PC-9 (cell line): ENCODE results near the gene CAB39L. TPM values are rescaled to one million over a fixed set of nuclear protein-coding genes. Genes with fewer than 3 reads are reported as not detected.

ENCODE experiments used
- BruUV-seq: library from RNA; stranded (reverse); fragments of 400-500 nt; replicated peaks from 2 replicates; lab custom pipeline; 2021; lab: Mats Ljungman, UMichigan
- CTCF ChIA-PET: fragments of 300-600 bp; sonication (Branson Sonifier 250); formaldehyde crosslinking; loops from one replicate; lab custom pipeline; 2022; ENCODE audit warnings: antibody characterized with exemption; lab: Charles Lee
- POLR2A ChIA-PET: fragments of 300-600 bp; sonication (Branson Sonifier 250); formaldehyde crosslinking; loops from one replicate; lab custom pipeline; 2022; ENCODE audit warnings: antibody characterized with exemption; ENCODE audit not compliant: unreplicated experiment; lab: Charles Lee
- DNase-seq, 2 experiments: peaks; one replicate each; pipeline versions ENCODE4 v3.0.0 to v3.0.0-alpha.2; 2015 to 2022; ENCODE audit warnings: mixed read lengths in 1 of 2
- H2AFZ ChIP-seq: fragments of 200-600 bp; sonication (generic); 2 replicates; pipeline ENCODE4 v1.8.1; 2017; ENCODE audit warnings: antibody characterized with exemption
- H3F3A ChIP-seq: fragments of 200-600 bp; sonication (generic); 2 replicates; pipeline ENCODE4 v1.8.1; 2017; ENCODE audit warnings: antibody characterized with exemption, mild to moderate bottlenecking, low read depth; ENCODE audit not compliant: insufficient read depth
- H3K27ac ChIP-seq: fragments of 200-600 bp; sonication (generic); 2 replicates; pipeline ENCODE4 v1.6.1; 2016; ENCODE audit warnings: mixed run types
- H3K27me3 ChIP-seq: fragments of 200-600 bp; sonication (generic); 2 replicates; pipeline ENCODE4 v1.6.1; 2016; ENCODE audit warnings: low read depth, mixed run types; ENCODE audit not compliant: insufficient read depth
- H3K36me3 ChIP-seq: fragments of 200-600 bp; sonication (generic); 2 replicates; pipeline ENCODE4 v1.6.1; 2016; ENCODE audit warnings: low read depth, mixed run types
- H3K4me1 ChIP-seq: fragments of 200-600 bp; sonication (generic); replicated peaks from 2 replicates; pipeline ENCODE4 v1.6.1; 2016; ENCODE audit warnings: mixed run types; ENCODE audit not compliant: insufficient read depth
- H3K4me2 ChIP-seq: fragments of 200-600 bp; sonication (generic); 2 replicates; pipeline ENCODE4 v1.6.1; 2017; ENCODE audit warnings: mixed run types
- H3K4me3 ChIP-seq: fragments of 200-600 bp; sonication (generic); 2 replicates; pipeline ENCODE4 v1.6.1; 2016; ENCODE audit warnings: mixed run types
- H3K79me2 ChIP-seq: fragments of 200-600 bp; sonication (generic); 2 replicates; pipeline ENCODE4 v1.6.1; 2017; ENCODE audit warnings: low read depth, mixed run types
- H3K9me2 ChIP-seq: fragments of 200-600 bp; sonication (generic); 2 replicates; pipeline ENCODE4 v1.8.1; 2017; ENCODE audit warnings: mild to moderate bottlenecking; ENCODE audit not compliant: insufficient read depth
- H3K9me3 ChIP-seq: fragments of 200-600 bp; sonication (generic); 2 replicates; pipeline ENCODE4 v1.8.1; 2016; ENCODE audit warnings: low read depth; ENCODE audit not compliant: insufficient read depth
- H4K20me1 ChIP-seq: fragments of 200-600 bp; sonication (generic); 2 replicates; pipeline ENCODE4 v1.8.1; 2017; ENCODE audit not compliant: insufficient read depth
- EZH2 ChIP-seq: fragments of 200-600 bp; sonication (generic); IDR thresholded peaks from 2 replicates; pipeline ENCODE4 v1.8.0; 2017; ENCODE audit warnings: antibody characterized with exemption, low read depth
- intact Hi-C: fragments of 100-400 bp; cut with micrococcal nuclease; formaldehyde crosslinking; loops from one replicate; pipeline ENCODE4 v1.10.0; 2022; ENCODE audit not compliant: unreplicated experiment
- total RNA-seq: library from RNA; stranded (reverse); gene quantifications from 2 replicates; pipeline ENCODE4 v1.2.3, GENCODE V29; 2021
- TF ChIP-seq, protein P1 (sequence below): fragments of 200-600 bp; sonication (generic); conservative IDR thresholded peaks from 2 replicates; pipeline ENCODE4 v1.6.1; 2017; ENCODE audit warnings: mixed run types, antibody characterized with exemption, mild to moderate bottlenecking, moderate library complexity

Gene CAB39L
- total RNA-seq, 1 experiment from 2014 or later = 10.7 TPM

DNA sequence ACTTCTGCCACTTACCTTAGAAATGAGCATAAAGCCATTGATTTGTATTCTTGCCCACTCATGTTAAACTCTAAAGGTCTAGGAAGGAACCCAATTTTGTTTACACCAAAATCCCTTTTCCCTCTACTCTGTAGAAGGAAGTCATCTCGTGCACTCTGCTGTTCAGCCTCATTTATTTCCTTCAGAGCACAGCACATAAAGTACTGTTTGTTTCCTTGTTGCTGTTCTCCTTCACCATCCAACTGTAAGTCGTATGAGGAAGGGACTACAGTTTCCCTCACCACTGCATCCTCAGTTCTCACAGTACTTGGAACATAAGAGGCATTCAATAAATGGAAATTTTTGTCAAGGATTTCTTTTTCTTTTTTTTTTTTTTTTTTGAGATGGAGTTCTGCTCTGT lies 171.6 kb downstream of the CAB39L start:
- Histone ChIP-seq H3K79me2 (no peaks in the 10 kb centered on the region), H3K36me3 (no peaks in the 10 kb centered on the region), H3K4me2 (no peak overlapping the region), H3K9me2 (no peaks in the 10 kb centered on the region), H2AFZ (no peak overlapping the region), H3K4me3 (no peak overlapping the region), H3K27me3 (no peaks in the 10 kb centered on the region), H4K20me1 (no peaks in the 10 kb centered on the region), H3K4me1 (no peaks in the 10 kb centered on the region), H3F3A (no peaks in the 10 kb centered on the region), H3K27ac (no peak overlapping the region), H3K9me3 (no peaks in the 10 kb centered on the region)
- intact Hi-C loops = no loop called here
- TF ChIP-seq EZH2 = no peak
- ChIA-PET POLR2A (no interaction called here), CTCF (no interaction called here)
- no TSS peak for BruUV-seq
- no peak for DNase-seq

DNA sequence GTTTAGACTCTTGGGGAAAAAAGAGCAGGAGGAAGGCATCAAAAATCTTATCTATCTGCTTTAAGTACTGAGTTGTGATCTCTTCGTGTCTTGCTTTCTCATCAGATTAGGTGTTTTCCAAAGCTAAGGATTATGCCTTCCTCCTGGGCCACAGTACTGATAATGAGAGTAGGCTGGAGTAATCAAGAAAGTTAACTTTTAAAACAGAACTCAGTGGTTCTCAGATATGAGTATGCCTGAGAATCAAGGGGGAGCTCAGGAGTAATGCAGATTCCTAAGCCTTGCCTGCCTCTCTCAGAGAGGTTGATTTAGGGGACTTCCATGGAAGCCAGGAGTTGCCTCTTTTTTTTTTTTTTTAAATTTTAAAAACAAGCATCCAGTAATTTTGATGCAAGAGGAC lies 172.6 kb downstream of the CAB39L start:
- BruUV-seq = no TSS peak
- Histone ChIP-seq H3F3A (no peaks in the 10 kb centered on the region), H3K9me2 (no peaks in the 10 kb centered on the region), H4K20me1 (no peaks in the 10 kb centered on the region), H3K27me3 (no peaks in the 10 kb centered on the region), H3K27ac (no peak overlapping the region), H3K4me1 (no peaks in the 10 kb centered on the region), H2AFZ (no peak overlapping the region), H3K4me3 (no peak overlapping the region), H3K9me3 (no peaks in the 10 kb centered on the region), H3K36me3 (no peaks in the 10 kb centered on the region), H3K79me2 (no peaks in the 10 kb centered on the region), H3K4me2 (no peak overlapping the region)
- CTCF ChIA-PET = no interaction called here
- TF ChIP-seq EZH2 = no peak
- TF ChIP-seq, protein P1, sequence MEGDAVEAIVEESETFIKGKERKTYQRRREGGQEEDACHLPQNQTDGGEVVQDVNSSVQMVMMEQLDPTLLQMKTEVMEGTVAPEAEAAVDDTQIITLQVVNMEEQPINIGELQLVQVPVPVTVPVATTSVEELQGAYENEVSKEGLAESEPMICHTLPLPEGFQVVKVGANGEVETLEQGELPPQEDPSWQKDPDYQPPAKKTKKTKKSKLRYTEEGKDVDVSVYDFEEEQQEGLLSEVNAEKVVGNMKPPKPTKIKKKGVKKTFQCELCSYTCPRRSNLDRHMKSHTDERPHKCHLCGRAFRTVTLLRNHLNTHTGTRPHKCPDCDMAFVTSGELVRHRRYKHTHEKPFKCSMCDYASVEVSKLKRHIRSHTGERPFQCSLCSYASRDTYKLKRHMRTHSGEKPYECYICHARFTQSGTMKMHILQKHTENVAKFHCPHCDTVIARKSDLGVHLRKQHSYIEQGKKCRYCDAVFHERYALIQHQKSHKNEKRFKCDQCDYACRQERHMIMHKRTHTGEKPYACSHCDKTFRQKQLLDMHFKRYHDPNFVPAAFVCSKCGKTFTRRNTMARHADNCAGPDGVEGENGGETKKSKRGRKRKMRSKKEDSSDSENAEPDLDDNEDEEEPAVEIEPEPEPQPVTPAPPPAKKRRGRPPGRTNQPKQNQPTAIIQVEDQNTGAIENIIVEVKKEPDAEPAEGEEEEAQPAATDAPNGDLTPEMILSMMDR = no peak
- POLR2A ChIA-PET = no interaction called here
- intact Hi-C loops = no loop called here
- no peak for DNase-seq

DNA sequence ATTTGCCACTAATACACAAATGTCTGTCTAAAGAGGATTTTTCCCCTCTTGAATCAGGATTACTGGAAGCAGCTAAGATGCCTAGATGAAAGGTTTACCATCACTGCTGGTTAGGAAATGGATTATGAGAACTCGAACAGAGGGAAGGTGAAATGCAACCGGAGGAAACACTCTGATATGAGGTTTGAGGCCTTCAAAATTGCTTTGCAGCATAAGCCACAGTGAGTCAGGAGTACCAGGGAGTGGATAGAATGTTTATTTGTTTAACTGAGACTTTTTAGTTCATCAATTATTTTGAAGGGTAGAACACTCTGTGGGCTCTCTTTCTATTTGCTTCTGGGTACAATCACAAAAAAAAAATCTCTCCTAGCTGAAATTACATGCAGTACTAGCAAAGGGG lies 178.0 kb downstream of the CAB39L start:
- no peaks in the 10 kb centered on the region for H4K20me1 ChIP-seq
- no peaks in the 10 kb centered on the region for H3F3A ChIP-seq
- H3K4me1 ChIP-seq = no peaks in the 10 kb centered on the region
- ChIA-PET CTCF (no interaction called here), POLR2A (no interaction called here)
- no peaks in the 10 kb centered on the region for H3K9me2 ChIP-seq
- intact Hi-C loops = no loop called here
- no peaks in the 10 kb centered on the region for H3K9me3 ChIP-seq
- DNase-seq = no peak
- no peak overlapping the region for H3K4me3 ChIP-seq
- no peak for TF ChIP-seq EZH2
- TF ChIP-seq, protein P1 = no peak
- no peak overlapping the region for H2AFZ ChIP-seq
- no peak overlapping the region for H3K4me2 ChIP-seq
- H3K27me3 ChIP-seq = no peaks in the 10 kb centered on the region
- no peak overlapping the region for H3K27ac ChIP-seq
- no peaks in the 10 kb centered on the region for H3K79me2 ChIP-seq
- BruUV-seq = no TSS peak
- H3K36me3 ChIP-seq = no peaks in the 10 kb centered on the region

DNA sequence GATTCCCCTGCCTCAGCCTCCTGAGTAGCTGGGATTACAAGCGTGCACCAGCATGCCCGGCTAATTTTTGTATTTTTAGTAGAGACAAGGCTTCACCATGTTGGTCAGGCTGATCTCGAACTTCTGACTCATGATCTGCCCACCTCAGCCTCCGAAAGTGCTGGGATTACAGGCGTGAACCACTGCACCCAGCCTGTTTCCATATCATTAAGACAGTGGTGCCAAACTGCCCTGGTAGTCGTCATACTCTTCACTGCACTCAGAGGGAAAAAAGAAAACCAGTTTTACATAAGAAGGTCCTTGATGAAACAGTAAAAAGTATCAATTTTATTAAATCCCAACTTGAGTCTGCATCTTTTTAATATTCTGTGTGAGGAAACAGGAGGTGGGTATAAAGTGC lies 181.2 kb downstream of the CAB39L start:
- H3K4me3 ChIP-seq = no peak overlapping the region
- BruUV-seq = no TSS peak
- no peaks in the 10 kb centered on the region for H3K9me2 ChIP-seq
- POLR2A ChIA-PET = interaction anchor here (0.6 kb wide), 1 partner anchor 29 kb away, joined by 3 read pairs; no protein-coding TSS in a partner anchor
- no peaks in the 10 kb centered on the region for H3K9me3 ChIP-seq
- no peaks in the 10 kb centered on the region for H4K20me1 ChIP-seq
- TF ChIP-seq, protein P1 = no peak
- H3K27ac ChIP-seq = no peak overlapping the region
- no peaks in the 10 kb centered on the region for H3F3A ChIP-seq
- no peaks in the 10 kb centered on the region for H3K27me3 ChIP-seq
- CTCF ChIA-PET = no interaction called here
- H3K79me2 ChIP-seq = no peaks in the 10 kb centered on the region
- H2AFZ ChIP-seq = no peak overlapping the region
- intact Hi-C loops = no loop called here
- DNase-seq = no peak
- no peak overlapping the region for H3K4me2 ChIP-seq
- no peaks in the 10 kb centered on the region for H3K4me1 ChIP-seq
- peaks cover 5% of the 10 kb centered on the region for H3K36me3 ChIP-seq
